HG03469 (cell line): ENCODE measurements around the gene GLRA3.
"Not testable (repeated sequence)": the region's sequence is repeated elsewhere in the genome, so short reads cannot be mapped to it uniquely, and the experiment has no call there.

Source experiments
- ATAC-seq: cut with Tn5 transposase; IDR thresholded peaks from one replicate; pipeline ENCODE4 v1.9.1; 2021; ENCODE audit warnings: mild to moderate bottlenecking, moderate library complexity, moderate number of reproducible peaks; ENCODE audit not compliant: unreplicated experiment

Gene GLRA3

GRCh38 chr4:174716986-174717770, 111.9 kb downstream of the GLRA3 start:
- ATAC-seq: no peak

GRCh38 chr4:174714393-174715211, 114.4 kb downstream of the GLRA3 start:
- ATAC-seq: peak; percentile 88

GRCh38 chr4:174713821-174714220, 115.2 kb downstream of the GLRA3 start:
- ATAC-seq: no peak

GRCh38 chr4:174713181-174713580, 115.9 kb downstream of the GLRA3 start:
- ATAC-seq: no peak

GRCh38 chr4:174709526-174709925, 119.5 kb downstream of the GLRA3 start:
- ATAC-seq: no peak

GRCh38 chr4:174708381-174708780, 120.7 kb downstream of the GLRA3 start:
- ATAC-seq: no peak

GRCh38 chr4:174707902-174708301, 121.1 kb downstream of the GLRA3 start:
- no peak for ATAC-seq

- ATAC-seq: peak; percentile 100
Observed at GRCh38 chr4:174707051-174707676, 121.9 kb downstream of the GLRA3 start.

GRCh38 chr4:174702979-174703478, 126.0 kb downstream of the GLRA3 start:
- no peak for ATAC-seq

GRCh38 chr4:174699654-174700053, 129.4 kb downstream of the GLRA3 start:
- no peak for ATAC-seq

GRCh38 chr4:174697896-174698295, 131.2 kb downstream of the GLRA3 start:
- no peak for ATAC-seq

GRCh38 chr4:174697202-174697601, 131.8 kb downstream of the GLRA3 start:
- ATAC-seq: no peak

- no peak for ATAC-seq
Observed at GRCh38 chr4:174696657-174697056, 132.4 kb downstream of the GLRA3 start.

- ATAC-seq: not testable (repeated sequence)
Observed at GRCh38 chr4:174691876-174692275, 137.2 kb downstream of the GLRA3 start.

- ATAC-seq: no peak
Observed at GRCh38 chr4:174690665-174691064, 138.4 kb downstream of the GLRA3 start.

GRCh38 chr4:174689618-174690017, 139.4 kb downstream of the GLRA3 start:
- ATAC-seq: no peak

- no peak for ATAC-seq
Observed at GRCh38 chr4:174686826-174687225, 142.2 kb downstream of the GLRA3 start.

- no peak for ATAC-seq
Observed at GRCh38 chr4:174681723-174682300, 147.2 kb downstream of the GLRA3 start.

- no peak for ATAC-seq
Observed at GRCh38 chr4:174674305-174674840, 154.7 kb downstream of the GLRA3 start.

GRCh38 chr4:174673865-174674264, 155.2 kb downstream of the GLRA3 start:
- no peak for ATAC-seq

- ATAC-seq: no peak
Observed at GRCh38 chr4:174672276-174672675, 156.8 kb downstream of the GLRA3 start.
